ENCODE measurements around the gene TXN2.

The TXN2 gene

GRCh38 chr22:36486619-36487384, 5.4 kb upstream of the TXN2 start:
- no peak for DNase-seq

DNA sequence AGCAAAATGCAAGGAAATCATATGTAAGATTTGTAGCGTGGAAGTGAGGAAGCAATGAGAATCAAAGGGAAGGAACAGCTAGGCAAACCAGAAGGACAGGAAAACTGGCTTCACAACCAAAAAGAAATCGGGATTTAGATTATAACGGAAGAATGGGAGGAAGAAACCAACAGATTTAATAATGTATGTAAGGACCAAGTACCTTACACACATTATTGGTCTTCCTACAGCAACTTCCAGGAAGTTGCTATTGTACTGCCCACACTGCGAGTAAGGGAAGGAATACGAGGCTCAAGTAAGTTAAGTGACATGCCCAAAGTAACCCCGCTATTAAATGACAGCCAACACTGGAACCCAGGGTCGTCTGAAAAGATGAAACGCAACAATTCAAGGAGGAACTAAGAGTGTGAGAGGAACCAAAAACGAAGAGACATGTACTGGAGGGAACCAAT, 473 bp downstream of the TXN2 start:
- DNase-seq = no peak

DNA sequence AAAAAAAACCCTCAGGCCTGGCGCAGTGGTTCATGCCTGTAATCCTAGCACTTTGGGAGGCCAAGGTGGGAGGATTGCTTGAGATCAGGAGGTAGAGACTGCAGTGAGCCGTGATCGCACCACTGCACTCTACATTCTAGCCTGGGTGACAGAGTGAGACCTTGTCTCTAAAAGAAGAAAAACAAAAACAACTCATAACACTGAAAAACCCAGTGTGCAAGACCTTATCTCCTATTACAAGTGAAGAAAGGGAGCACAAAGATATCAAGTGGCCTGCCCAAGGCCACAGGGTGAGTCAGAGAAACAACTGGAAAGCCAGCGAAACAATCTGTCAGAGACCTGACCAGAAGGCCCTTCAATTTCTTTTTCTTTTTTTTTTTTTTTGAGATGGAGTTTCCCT, 2.5 kb downstream of the TXN2 start:
- no peak for DNase-seq

DNA sequence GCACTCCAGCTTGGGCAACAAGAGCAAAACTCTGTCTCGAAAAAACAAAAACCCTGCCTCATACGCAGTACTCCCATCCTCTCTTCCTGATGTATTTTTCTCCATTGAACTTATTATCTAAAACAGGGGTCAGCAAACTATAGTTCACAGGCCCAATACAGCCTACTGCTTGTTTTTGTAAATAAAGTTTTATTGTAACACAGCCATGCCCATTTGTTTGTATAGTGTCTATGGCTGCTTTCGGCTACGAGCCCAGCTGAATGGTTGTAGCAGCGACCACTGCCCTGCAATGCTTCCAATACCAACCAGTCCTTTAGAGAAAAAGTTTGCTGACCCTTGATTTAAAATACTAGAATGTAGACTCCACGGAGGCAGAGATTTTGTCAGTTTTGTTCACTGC, 6.1 kb downstream of the TXN2 start:
- no peak for DNase-seq

DNA sequence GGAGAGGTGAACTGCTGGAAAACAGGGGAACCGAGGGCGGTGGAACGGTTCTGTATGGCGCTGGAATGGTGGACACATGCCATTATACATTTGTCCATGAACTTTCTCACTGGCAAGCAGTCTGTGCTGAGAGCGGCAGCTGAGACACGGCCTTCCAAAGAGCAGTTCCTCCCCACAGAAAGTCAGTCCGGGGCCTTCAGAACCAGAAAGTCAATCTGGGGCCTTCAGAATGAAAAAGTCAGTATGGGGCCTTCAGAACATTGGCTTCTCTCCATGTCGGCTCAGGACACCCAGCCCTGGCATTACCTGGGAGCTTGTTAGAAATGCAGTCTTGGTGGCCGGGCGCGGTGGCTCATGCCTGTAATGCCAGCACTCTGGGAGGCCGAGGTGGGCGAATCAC, 8.8 kb downstream of the TXN2 start:
- no peak for DNase-seq

GRCh38 chr22:36471341-36471821, 10.1 kb downstream of the TXN2 start:
- DNase-seq = no peak

- DNase-seq = no peak
These were observed 10.5 kb downstream of the TXN2 start for GRCh38 chr22:36470994-36471331.

DNA sequence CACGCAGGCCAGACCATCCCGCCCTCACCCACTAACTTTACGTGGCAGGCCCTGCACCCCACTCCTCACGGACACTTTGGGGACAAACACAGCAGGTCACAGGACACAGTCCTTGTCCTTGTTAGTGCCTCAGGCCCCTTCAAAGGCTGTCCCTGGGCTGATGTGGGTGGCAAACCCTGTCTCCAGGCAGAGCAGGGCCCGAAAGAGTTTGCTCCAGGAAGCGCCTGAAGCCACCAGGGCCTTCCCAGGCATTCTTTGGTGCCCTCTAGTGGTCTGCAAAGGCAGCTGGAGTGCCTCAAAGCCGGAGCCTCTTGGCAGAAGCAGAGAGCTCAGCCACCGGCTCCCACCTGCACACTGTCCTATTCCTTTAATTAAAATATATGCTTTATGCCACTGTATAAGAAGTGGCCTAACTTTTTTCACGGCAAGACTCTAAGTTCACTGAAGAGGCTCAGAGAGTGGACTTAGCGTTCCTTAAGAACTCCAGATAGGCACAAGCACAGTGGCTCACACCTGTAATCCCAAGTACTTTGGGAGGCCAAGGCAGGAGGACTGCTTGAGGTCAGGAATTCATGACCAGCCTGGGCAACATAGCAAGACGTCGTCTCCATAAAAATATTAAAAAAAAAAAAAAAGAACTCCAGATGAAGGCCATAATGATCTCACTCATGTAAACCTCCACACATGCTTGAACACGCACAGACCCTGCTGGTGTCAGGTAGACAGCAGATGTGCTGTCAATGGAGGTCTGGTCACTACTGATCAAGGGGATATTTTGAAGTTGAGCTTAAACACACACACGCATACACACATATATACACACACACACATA, 11.1 kb downstream of the TXN2 start:
- peak in 13 of 14 donors; percentile 23 to 77 (median 65) for DNase-seq

DNA sequence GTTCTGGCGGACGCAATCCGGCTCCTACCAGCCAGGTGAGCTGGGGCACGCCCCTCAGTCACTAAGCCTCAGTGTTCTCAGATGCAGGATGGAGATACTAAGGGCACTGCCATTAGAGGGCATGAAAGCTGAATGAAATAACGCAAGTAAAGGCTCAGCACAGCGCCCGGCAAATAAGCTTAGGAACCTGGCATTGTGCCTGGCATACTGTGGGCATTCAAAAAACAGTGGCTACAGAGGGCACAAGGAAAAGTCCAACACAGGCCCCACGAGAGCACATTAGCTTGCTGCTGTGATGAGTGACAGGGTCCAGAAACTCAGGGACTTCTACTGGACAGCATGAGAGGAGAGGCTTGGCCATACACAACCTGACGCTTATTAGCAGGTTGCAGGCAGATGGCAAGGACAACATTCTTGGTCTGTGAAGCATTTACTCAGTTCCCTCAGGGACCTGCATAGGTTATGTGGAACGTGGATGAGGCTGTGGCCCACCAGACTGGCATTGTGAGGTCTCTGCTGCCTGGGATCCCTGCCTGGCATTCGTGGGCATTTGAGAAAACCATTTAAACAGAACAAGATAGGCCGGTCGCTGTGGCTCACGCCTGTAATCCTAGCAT, 12.2 kb downstream of the TXN2 start:
- peak in 1 of 14 donors; percentile 23 for DNase-seq

GRCh38 chr22:36467946-36468345, 13.5 kb downstream of the TXN2 start:
- DNase-seq = no peak

GRCh38 chr22:36467042-36467810, 14.2 kb downstream of the TXN2 start:
- peak in 1 of 14 donors; percentile 25 for DNase-seq

- DNase-seq = no peak
These were observed 15.2 kb downstream of the TXN2 start for GRCh38 chr22:36466258-36466657.

- peak in 2 of 14 donors; percentile 39 to 82 for DNase-seq
These were observed 16.0 kb downstream of the TXN2 start for GRCh38 chr22:36465232-36466021.

GRCh38 chr22:36464715-36465231, 16.7 kb downstream of the TXN2 start:
- no peak for DNase-seq

DNA sequence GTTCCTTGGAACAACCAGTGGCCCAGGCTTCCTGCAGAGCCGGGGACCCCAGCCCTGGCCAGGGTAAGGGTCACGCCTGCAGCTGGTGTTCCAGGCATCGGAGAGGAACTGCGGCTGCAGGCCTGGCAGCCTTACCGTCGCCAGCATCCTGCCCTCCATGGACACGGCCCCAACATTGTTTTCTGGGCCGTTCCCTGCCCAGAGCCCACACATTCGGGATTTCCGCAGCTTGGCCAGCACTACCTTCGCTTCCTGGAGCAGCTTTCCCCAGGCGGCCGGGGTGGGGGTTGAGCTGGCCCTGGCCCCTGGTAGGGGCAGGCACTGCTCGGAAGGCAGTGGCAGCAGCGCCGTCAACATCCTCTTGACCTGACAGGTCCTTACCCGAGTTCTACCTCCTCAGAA, 17.7 kb downstream of the TXN2 start:
- peak in 1 of 14 donors; percentile 72 for DNase-seq

DNA sequence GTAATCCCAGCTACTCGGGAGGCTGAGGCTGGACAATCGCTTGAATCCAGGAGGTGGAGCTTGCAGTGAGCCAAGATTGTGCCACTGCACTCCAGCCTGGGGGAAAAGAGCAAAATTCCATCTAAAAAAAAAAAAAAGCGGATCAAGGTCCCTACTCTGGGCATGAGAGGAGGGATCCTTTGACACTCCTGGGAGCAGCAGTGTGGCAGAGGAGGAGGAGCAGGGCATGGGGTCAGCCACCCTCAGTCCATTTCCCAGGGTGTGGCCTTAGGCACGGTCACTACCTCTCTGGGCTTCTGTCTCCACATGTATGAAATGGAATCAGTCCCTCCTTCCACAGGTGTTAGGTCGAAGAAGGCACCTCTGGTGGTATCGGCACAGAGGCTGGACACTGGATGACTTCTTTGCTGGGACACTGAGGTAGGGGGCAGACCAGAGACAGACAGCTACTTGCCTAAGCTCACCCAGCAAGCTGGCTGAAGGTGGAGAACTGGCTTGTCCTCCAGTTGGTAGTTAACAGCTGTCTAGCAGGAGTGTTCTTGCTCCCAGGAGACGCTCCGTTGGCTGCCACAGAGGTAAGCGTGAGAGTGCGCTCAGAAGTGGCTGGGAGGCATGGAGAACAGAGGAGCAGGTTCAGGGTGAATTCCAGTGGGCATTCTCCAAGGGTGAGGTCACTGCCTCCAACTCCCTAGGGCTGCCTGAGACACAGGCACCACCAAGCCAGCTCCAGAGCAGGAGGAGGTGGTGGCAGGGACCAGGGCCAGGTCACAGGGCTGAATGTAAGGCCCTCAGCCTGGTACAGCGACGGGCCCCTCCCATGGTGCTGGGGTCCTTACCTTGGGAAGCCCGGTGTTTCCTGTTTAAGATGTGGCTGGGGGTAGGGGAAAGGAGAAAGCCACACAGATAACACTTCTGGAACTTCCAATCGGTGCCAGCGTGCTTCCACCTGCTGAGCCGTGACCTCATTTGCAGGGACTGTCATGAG, 19.5 kb downstream of the TXN2 start:
- no peak for DNase-seq

- DNase-seq = no peak
These were observed 21.2 kb downstream of the TXN2 start for GRCh38 chr22:36460202-36460601.

- DNase-seq = peak in 1 of 14 donors; percentile 82
These were observed 23.6 kb downstream of the TXN2 start for GRCh38 chr22:36457688-36458450.

DNA sequence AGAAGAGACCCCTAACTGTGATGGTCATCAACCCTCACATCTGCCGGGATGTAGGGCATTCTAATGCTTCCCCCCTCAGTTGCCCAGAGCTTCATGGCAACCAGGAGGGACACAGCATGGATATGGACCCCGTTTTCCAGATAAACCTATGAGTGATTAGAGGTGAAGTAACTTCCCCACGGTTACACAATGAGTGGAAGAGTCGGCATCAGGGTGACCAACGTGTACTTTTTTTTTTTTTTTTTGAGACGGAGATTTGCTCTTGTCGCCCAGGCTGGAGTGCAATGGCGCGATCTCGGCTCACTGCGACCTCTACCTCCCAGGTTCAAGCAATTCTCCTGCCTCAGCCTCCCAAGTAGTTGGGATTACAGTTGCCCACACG, 25.0 kb downstream of the TXN2 start:
- DNase-seq = no peak

Measured in C1 segment of cervical spinal cord (tissue), 14 donors.